Measurements from ENCODE around the gene LMF1.

Gene LMF1

GRCh38 chr16:868846-869822 lies 101.7 kb downstream of the LMF1 start:
- TF ChIP-seq, protein P1, sequence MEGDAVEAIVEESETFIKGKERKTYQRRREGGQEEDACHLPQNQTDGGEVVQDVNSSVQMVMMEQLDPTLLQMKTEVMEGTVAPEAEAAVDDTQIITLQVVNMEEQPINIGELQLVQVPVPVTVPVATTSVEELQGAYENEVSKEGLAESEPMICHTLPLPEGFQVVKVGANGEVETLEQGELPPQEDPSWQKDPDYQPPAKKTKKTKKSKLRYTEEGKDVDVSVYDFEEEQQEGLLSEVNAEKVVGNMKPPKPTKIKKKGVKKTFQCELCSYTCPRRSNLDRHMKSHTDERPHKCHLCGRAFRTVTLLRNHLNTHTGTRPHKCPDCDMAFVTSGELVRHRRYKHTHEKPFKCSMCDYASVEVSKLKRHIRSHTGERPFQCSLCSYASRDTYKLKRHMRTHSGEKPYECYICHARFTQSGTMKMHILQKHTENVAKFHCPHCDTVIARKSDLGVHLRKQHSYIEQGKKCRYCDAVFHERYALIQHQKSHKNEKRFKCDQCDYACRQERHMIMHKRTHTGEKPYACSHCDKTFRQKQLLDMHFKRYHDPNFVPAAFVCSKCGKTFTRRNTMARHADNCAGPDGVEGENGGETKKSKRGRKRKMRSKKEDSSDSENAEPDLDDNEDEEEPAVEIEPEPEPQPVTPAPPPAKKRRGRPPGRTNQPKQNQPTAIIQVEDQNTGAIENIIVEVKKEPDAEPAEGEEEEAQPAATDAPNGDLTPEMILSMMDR (IDR thresholded peaks at IDR 0.05; ENCODE audit: low read depth, low read length, missing control alignments), result no peak
- no peak for DNase-seq (ENCODE audit: low read depth)
- H3K4me3 ChIP-seq (ENCODE audit: low read depth, low read length), result no peak overlapping the region

GRCh38 chr16:868386-868755 lies 102.4 kb downstream of the LMF1 start:
- TF ChIP-seq, protein P1 (IDR thresholded peaks at IDR 0.05; ENCODE audit: low read depth, low read length, missing control alignments), result no peak
- no peak overlapping the region for H3K4me3 ChIP-seq (ENCODE audit: low read depth, low read length)
- DNase-seq (ENCODE audit: low read depth), result no peak

GRCh38 chr16:867421-868385 lies 103.1 kb downstream of the LMF1 start:
- H3K4me3 ChIP-seq (ENCODE audit: low read depth, low read length), result no peak overlapping the region
- TF ChIP-seq, protein P1 (IDR thresholded peaks at IDR 0.05; ENCODE audit: low read depth, low read length, missing control alignments), result no peak
- DNase-seq (ENCODE audit: low read depth), result no peak

DNA sequence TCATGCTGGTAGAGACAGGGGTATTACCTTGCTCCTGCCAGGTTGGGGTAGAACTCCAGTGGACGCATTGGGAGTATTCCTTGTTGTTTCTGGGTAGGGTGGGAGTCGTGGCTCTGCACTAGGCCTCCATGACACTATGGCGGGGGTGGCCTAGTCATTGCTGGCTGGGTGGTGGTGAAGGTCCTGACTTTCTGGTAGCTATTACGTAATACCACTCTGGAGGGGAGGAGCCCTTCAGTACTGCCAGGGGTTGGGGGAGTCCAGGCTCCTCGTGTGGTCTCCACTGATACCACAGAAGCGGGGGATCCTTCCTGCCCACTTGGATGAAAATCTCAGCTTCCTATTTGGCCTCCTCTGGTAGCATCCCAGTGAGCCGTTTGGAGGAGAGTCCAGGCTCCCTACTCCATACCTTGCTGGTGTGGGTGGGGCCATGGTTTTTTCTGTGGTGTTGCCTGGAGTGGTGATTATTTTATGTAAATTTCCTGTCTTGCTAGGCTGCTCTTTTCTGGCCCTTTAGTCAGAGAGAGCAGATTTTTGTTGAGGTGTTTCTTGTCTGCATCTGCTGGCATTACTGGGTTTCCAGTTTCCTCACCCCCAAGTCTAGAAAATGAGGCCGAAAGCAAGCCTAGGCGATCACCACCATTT lies 104.4 kb downstream of the LMF1 start:
- no peak overlapping the region for H3K4me3 ChIP-seq (ENCODE audit: low read depth, low read length)
- TF ChIP-seq, protein P1 (IDR thresholded peaks at IDR 0.05; ENCODE audit: low read depth, low read length, missing control alignments), result no peak
- DNase-seq (ENCODE audit: low read depth), result no peak

DNA sequence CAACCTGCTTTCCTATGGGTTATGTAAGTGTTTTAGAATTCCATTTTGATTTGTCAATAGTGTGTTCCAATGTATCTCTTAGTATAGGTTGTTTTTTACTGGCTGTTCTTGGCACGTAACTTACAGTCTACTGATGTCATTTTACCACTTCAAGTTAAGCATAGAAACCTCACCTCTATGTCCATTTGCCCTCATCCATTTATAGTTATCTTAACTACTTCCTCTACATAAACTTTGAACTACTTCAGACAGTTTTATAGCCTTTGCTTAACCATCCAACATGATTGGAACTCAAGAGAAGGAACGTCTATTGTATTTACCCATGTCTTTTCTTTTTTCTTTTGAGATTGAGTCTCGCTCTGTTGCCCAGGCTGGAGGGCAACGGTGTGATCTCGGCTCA lies 105.8 kb downstream of the LMF1 start:
- H3K4me3 ChIP-seq (ENCODE audit: low read depth, low read length), result no peak overlapping the region
- DNase-seq (ENCODE audit: low read depth), result no peak
- TF ChIP-seq, protein P1 (IDR thresholded peaks at IDR 0.05; ENCODE audit: low read depth, low read length, missing control alignments), result no peak

DNA sequence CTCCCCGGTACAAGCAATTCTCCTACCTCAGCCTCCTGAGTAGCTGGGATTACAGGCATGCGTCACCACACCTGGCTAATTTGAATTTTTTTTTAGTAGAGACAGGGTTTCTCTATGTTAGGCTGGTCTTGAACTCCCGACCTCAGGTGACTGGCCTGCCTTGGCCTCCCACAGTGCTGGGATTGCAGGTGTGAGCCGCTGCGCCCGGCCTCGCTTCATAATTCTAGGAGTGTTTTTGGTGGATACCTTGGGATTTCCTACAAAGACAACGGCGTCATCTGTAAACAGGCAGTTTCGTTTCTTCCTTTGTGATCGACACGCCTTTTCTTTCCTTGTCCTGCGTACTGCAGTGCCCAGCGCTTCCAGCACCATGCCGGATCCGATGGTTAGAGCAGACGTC lies 109.3 kb downstream of the LMF1 start:
- TF ChIP-seq, protein P1 (IDR thresholded peaks at IDR 0.05; ENCODE audit: low read depth, low read length, missing control alignments), result no peak
- no peak overlapping the region for H3K4me3 ChIP-seq (ENCODE audit: low read depth, low read length)
- no peak for DNase-seq (ENCODE audit: low read depth)

Data from GM12864 (cell line).